ENCODE measurements around the gene RNASE11.

Gene RNASE11

GRCh38 chr14:20546877-20547276 is 40.9 kb downstream of the RNASE11 start:
- H4K20me1 ChIP-seq (ENCODE audit: insufficient read depth, low read length), result no peaks in the 10 kb centered on the region
- H3K27ac ChIP-seq (ENCODE audit: low read depth, low read length, poor library complexity, severe bottlenecking), result no peak overlapping the region
- no peaks in the 10 kb centered on the region for H3K9me2 ChIP-seq (ENCODE audit: low read depth, low read length)
- no peaks in the 10 kb centered on the region for H3K79me2 ChIP-seq (ENCODE audit: insufficient read depth, low read length)
- no peaks in the 10 kb centered on the region for H3K9me3 ChIP-seq (ENCODE audit: low read length)
- no peaks in the 10 kb centered on the region for H3K27me3 ChIP-seq (ENCODE audit: insufficient read depth, low read length)
- no peak overlapping the region for H2AFZ ChIP-seq (ENCODE audit: low read length)
- TF ChIP-seq CTCF (IDR thresholded peaks at IDR 0.05; ENCODE audit: low read length) (no peak), EZH2 (IDR thresholded peaks at IDR 0.05; ENCODE audit: borderline replicate concordance, low read length) (no peak)
- H3K36me3 ChIP-seq (ENCODE audit: insufficient read depth, low read length), result no peaks in the 10 kb centered on the region
- H3K4me2 ChIP-seq (ENCODE audit: low read length), result no peak overlapping the region
- no peak overlapping the region for H3K9ac ChIP-seq (ENCODE audit: low read length)
- no peaks in the 10 kb centered on the region for H3F3A ChIP-seq (ENCODE audit: insufficient read depth, low read length)
- no peak overlapping the region for H3K4me3 ChIP-seq (ENCODE audit: low read depth, low read length, poor library complexity, severe bottlenecking)
- no peaks in the 10 kb centered on the region for H3K4me1 ChIP-seq (ENCODE audit: insufficient read depth, low read length, severe bottlenecking)

GRCh38 chr14:20539906-20540305 is 47.9 kb downstream of the RNASE11 start:
- TF ChIP-seq EZH2 (IDR thresholded peaks at IDR 0.05; ENCODE audit: borderline replicate concordance, low read length), result no peak
- no peak for TF ChIP-seq CTCF (IDR thresholded peaks at IDR 0.05; ENCODE audit: low read length)
- Histone ChIP-seq H2AFZ (ENCODE audit: low read length) (no peak overlapping the region), H3K9me3 (ENCODE audit: low read length) (no peaks in the 10 kb centered on the region), H3K4me2 (ENCODE audit: low read length) (no peak overlapping the region), H3K9ac (ENCODE audit: low read length) (no peak overlapping the region), H3K27ac (ENCODE audit: low read depth, low read length, poor library complexity, severe bottlenecking) (no peak overlapping the region), H3K79me2 (ENCODE audit: insufficient read depth, low read length) (no peaks in the 10 kb centered on the region), H3K9me2 (ENCODE audit: low read depth, low read length) (no peaks in the 10 kb centered on the region), H3K27me3 (ENCODE audit: insufficient read depth, low read length) (no peaks in the 10 kb centered on the region), H3F3A (ENCODE audit: insufficient read depth, low read length) (no peaks in the 10 kb centered on the region), H3K4me1 (ENCODE audit: insufficient read depth, low read length, severe bottlenecking) (no peaks in the 10 kb centered on the region), H3K4me3 (ENCODE audit: low read depth, low read length, poor library complexity, severe bottlenecking) (no peak overlapping the region), H3K36me3 (ENCODE audit: insufficient read depth, low read length) (no peaks in the 10 kb centered on the region), H4K20me1 (ENCODE audit: insufficient read depth, low read length) (no peaks in the 10 kb centered on the region)
